Measurements from ENCODE around the gene WDR88. TPM values are rescaled to one million over a fixed set of nuclear protein-coding genes. Genes with fewer than 3 reads are reported as not detected.
"Not testable (repeated sequence)": the region's sequence is repeated elsewhere in the genome, so short reads cannot be mapped to it uniquely, and the experiment has no call there.

WDR88 gene
- total and polyA plus RNA-seq, 3 experiments from 2014 or later = 0.25 TPM; not detected in 2

DNA sequence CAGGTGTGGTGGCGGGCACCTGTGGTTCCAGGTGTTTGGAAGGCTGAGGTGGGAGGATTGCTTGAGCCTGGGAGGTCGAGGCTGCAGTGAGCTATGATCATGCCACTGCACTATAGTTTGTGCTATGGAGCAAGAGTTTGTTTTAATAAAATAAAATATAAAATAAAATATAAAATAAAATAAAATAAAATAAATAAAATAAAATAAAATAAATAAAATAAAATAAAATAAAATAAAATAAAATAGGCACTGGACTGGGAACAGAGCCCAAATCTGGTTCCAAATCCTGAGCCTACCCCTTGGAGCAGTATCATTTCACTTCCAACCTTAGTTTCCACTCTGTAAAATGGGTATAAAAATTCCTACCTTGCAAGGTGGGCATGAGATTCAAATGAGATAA lies 90.3 kb downstream of the WDR88 start:
- POLR2A ChIA-PET, DNase-seq: not testable (repeated sequence)
- H3K4me1 Mint-ChIP-seq = peaks cover 8 to 15% (median 8%) of the 10 kb centered on the region in 3 donors

DNA sequence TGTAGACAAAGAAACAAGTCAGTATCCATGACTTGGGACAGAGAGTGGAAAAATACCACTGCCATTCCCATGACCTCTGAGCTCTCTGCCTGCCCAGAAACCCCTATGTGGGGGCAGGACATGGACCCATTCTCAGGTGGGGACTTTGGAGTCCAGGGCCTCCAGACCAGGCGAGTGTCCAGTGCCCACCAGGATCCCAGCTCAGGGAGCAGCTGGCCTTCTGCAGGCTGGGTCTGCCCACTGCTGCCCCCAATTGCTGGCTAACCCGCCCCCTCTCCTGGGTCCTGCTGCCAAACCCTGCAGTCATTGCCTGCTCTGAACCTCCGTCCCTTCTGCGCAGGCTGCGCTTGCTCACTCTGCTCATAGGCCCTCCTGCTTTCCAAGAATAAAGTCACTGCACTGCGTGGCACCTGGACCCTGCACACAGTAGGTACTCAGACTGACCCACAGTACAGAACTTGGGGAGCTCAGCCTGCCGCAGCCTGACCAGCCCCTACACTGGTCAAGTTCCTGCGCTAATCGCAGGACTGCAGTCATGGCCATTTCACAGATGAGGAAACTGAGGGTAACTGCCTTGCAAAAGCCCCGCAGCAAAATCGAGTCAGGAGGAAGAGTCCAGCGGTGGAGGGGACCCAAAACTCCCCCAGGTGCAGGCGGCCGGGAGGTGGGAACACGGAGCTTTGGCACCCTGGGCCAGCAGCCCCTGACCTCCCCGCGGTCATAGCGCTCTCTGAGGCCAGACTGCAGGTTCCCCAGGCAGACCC lies 93.0 kb downstream of the WDR88 start:
- no peaks in the 10 kb centered on the region for H3K4me1 ChIP-seq (ENCODE audit: insufficient read depth, low read length)
- H3K4me1 Mint-ChIP-seq = peaks cover 8 to 15% (median 8%) of the 10 kb centered on the region in 3 donors
- peak overlapping the region in 3 of 7 donors; percentile 33 to 53 (median 51) for H3K4me3 Mint-ChIP-seq
- H3K27me3 Mint-ChIP-seq = peaks cover 53 to 73% of the 10 kb centered on the region in 2 donors
- H3K36me3 Mint-ChIP-seq = peaks cover 0 to 14% (median 0%) of the 10 kb centered on the region in 3 donors
- ChIA-PET CTCF (interaction anchor here (2.3 kb wide), 1 partner anchor 11 kb away, joined by 9 read pairs; no protein-coding TSS in a partner anchor), POLR2A (no interaction called here)
- H3K36me3 ChIP-seq (ENCODE audit: insufficient read depth, low read length) = no peaks in the 10 kb centered on the region
- no peaks in the 10 kb centered on the region for H3K9me3 ChIP-seq (ENCODE audit: low read length)
- H3K9me3 Mint-ChIP-seq = peaks cover 16 to 21% (median 20%) of the 10 kb centered on the region in 5 donors
- H3K27me3 ChIP-seq (ENCODE audit: insufficient read depth, low read length, poor library complexity, severe bottlenecking) = peaks cover 13% of the 10 kb centered on the region
- no peak for DNase-seq
- H3K4me3 ChIP-seq (ENCODE audit: low read length) = no peak overlapping the region
- H3K27ac Mint-ChIP-seq = peak overlapping the region in 1 of 8 donors; percentile 83
- no peak overlapping the region for H3K27ac ChIP-seq (ENCODE audit: low read depth, low read length)

More for the DNA sequence above, 90.3 kb downstream of the WDR88 start:
- H3K36me3 ChIP-seq (ENCODE audit: insufficient read depth, low read length); H3K4me3 ChIP-seq (ENCODE audit: low read length); H3K9me3 ChIP-seq (ENCODE audit: low read length); H3K27ac Mint-ChIP-seq; H3K4me3 Mint-ChIP-seq; H3K27me3 ChIP-seq (ENCODE audit: insufficient read depth, low read length, poor library complexity, severe bottlenecking); H3K27ac ChIP-seq (ENCODE audit: low read depth, low read length); H3K36me3 Mint-ChIP-seq; H3K9me3 Mint-ChIP-seq; H3K4me1 ChIP-seq (ENCODE audit: insufficient read depth, low read length): not testable (repeated sequence)
- peaks cover 33 to 52% of the 10 kb centered on the region in 2 donors for H3K27me3 Mint-ChIP-seq
- CTCF ChIA-PET = interaction anchor here (0.9 kb wide), 1 partner anchor 13 kb away, joined by 4 read pairs; no protein-coding TSS in a partner anchor

Other genes with a start within 250 kb of the WDR88 start
- gene CEP89, start 160.2 kb upstream of the WDR88 start, total RNA-seq = 10 to 100 TPM; 19.2 to 19.7 TPM
- gene CEP89, start 160.2 kb upstream of the WDR88 start, polyA plus RNA-seq = 13.8 TPM
- 1 to 10 TPM; 9.3 to 9.4 TPM for gene FAAP24, start 159.9 kb upstream of the WDR88 start, total RNA-seq
- 2.5 TPM for gene FAAP24, start 159.9 kb upstream of the WDR88 start, polyA plus RNA-seq
- gene RHPN2, start 67.2 kb upstream of the WDR88 start, total RNA-seq = 1 to 10 TPM; 1.1 to 2.0 TPM
- gene RHPN2, start 67.2 kb upstream of the WDR88 start, polyA plus RNA-seq = 0.32 TPM
- 10 to 100 TPM; 11.5 to 13.7 TPM for gene GPATCH1, start 50.9 kb upstream of the WDR88 start, total RNA-seq
- gene GPATCH1, start 50.9 kb upstream of the WDR88 start, polyA plus RNA-seq = 6.7 TPM
- gene LRP3, start 62.2 kb downstream of the WDR88 start, total RNA-seq = under 1 TPM in 1 of 2 experiments, not detected in 1; 0.24 TPM
- not detected for gene LRP3, start 62.2 kb downstream of the WDR88 start, polyA plus RNA-seq
- gene SLC7A10, start 93.7 kb downstream of the WDR88 start, total RNA-seq = not detected
- gene SLC7A10, start 93.7 kb downstream of the WDR88 start, polyA plus RNA-seq = not detected
- gene CEBPA, start 170.4 kb downstream of the WDR88 start, total RNA-seq = 1 to 10 TPM; 1.1 to 1.3 TPM
- gene CEBPA, start 170.4 kb downstream of the WDR88 start, polyA plus RNA-seq = 1.6 TPM
- gene CEBPG, start 241.6 kb downstream of the WDR88 start, total RNA-seq = 10 to 100 TPM; 27.8 to 27.9 TPM
- 12.3 TPM for gene CEBPG, start 241.6 kb downstream of the WDR88 start, polyA plus RNA-seq